Measurements from ENCODE around the gene COA1.

COA1 gene

GRCh38 chr7:43655584-43655983 lies 73.7 kb downstream of the COA1 start:
- Histone ChIP-seq H3K36me3 (replicated peaks; ENCODE audit: low read depth, low read length) (peaks cover 18% of the 10 kb centered on the region), H3K4me1 (ENCODE audit: low read length) (peaks cover 40% of the 10 kb centered on the region), H3K4me2 (ENCODE audit: low read length) (no peak overlapping the region)

GRCh38 chr7:43653891-43654504 lies 75.3 kb downstream of the COA1 start:
- Histone ChIP-seq H3K4me1 (ENCODE audit: low read length) (peaks cover 47% of the 10 kb centered on the region), H4K20me1 (ENCODE audit: insufficient read depth, low read length) (peaks cover 12% of the 10 kb centered on the region), H3K27ac (ENCODE audit: low read length) (no peak overlapping the region), H3K4me2 (ENCODE audit: low read length) (no peak overlapping the region), H3K4me3 (ENCODE audit: low read length) (no peak overlapping the region), H3K9ac (ENCODE audit: low read length) (no peak overlapping the region), H2AFZ (ENCODE audit: low read depth, low read length) (no peak overlapping the region), H3K79me2 (ENCODE audit: low read length) (peaks cover 29% of the 10 kb centered on the region), H3K9me3 (ENCODE audit: insufficient read depth, low read length) (peaks cover 2% of the 10 kb centered on the region), H3K27me3 (ENCODE audit: low read depth, low read length) (no peaks in the 10 kb centered on the region), H3K36me3 (replicated peaks; ENCODE audit: low read depth, low read length) (peaks cover 18% of the 10 kb centered on the region)
- TF ChIP-seq CTCF (IDR thresholded peaks at IDR 0.05; ENCODE audit: low read depth, low read length) = no peak

More at GRCh38 chr7:43655584-43655983, 73.7 kb downstream of the COA1 start:
- Histone ChIP-seq H3K4me3 (ENCODE audit: low read length) (no peak overlapping the region), H3K9ac (ENCODE audit: low read length) (no peak overlapping the region), H3K79me2 (ENCODE audit: low read length) (peaks cover 37% of the 10 kb centered on the region), H3K9me3 (ENCODE audit: insufficient read depth, low read length) (no peaks in the 10 kb centered on the region; the same call in none of the 2 replicates), H3K27ac (ENCODE audit: low read length) (no peak overlapping the region), H3K27me3 (ENCODE audit: low read depth, low read length) (no peaks in the 10 kb centered on the region), H4K20me1 (ENCODE audit: insufficient read depth, low read length) (peaks cover 6% of the 10 kb centered on the region; the same call in 1 of the 2 replicates), H2AFZ (ENCODE audit: low read depth, low read length) (no peak overlapping the region)
- no peak for TF ChIP-seq CTCF (IDR thresholded peaks at IDR 0.05; ENCODE audit: low read depth, low read length)
- TF ChIP-seq EZH2phosphoT487 (IDR thresholded peaks at IDR 0.05; ENCODE audit: low read depth) = no peak

- no peak overlapping the region for H2AFZ ChIP-seq (ENCODE audit: low read depth, low read length)
- H4K20me1 ChIP-seq (ENCODE audit: insufficient read depth, low read length) = peaks cover 16% of the 10 kb centered on the region
- no peak overlapping the region for H3K4me3 ChIP-seq (ENCODE audit: low read length)
- H3K27ac ChIP-seq (ENCODE audit: low read length) = no peak overlapping the region
- no peak overlapping the region for H3K4me2 ChIP-seq (ENCODE audit: low read length)
- TF ChIP-seq EZH2phosphoT487 (IDR thresholded peaks at IDR 0.05; ENCODE audit: low read depth) (no peak), CTCF (IDR thresholded peaks at IDR 0.05; ENCODE audit: low read depth, low read length) (no peak)
- peaks cover 18% of the 10 kb centered on the region for H3K36me3 ChIP-seq (replicated peaks; ENCODE audit: low read depth, low read length)
- H3K9ac ChIP-seq (ENCODE audit: low read length) = no peak overlapping the region
- H3K9me3 ChIP-seq (ENCODE audit: insufficient read depth, low read length) = peaks cover 2% of the 10 kb centered on the region
- no peaks in the 10 kb centered on the region for H3K27me3 ChIP-seq (ENCODE audit: low read depth, low read length)
- peaks cover 47% of the 10 kb centered on the region for H3K4me1 ChIP-seq (ENCODE audit: low read length)
- H3K79me2 ChIP-seq (ENCODE audit: low read length) = peaks cover 27% of the 10 kb centered on the region
Measured at GRCh38 chr7:43653466-43653865, 75.9 kb downstream of the COA1 start.

DNA sequence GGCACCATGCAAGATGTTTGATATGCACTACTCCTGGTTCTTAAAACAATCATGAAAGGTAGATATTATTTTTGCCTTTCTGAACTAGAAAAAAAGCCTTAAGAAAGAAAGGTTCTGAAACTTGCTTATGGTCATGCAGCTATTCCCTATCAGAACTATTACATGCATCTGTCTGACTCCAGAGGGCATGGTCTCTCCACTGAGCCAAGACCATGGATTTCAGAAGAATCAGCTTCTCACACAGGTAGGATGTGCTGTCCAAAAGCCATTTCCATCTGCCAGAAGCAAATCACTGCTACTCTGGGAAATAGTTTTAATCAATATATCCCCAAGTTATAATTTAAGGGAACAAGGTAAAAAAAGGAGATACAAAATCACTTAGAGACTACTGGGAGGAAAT lies 77.0 kb downstream of the COA1 start:
- Histone ChIP-seq H3K4me1 (ENCODE audit: low read length) (peaks cover 54% of the 10 kb centered on the region), H3K27ac (ENCODE audit: low read length) (no peak overlapping the region), H3K27me3 (ENCODE audit: low read depth, low read length) (no peaks in the 10 kb centered on the region), H4K20me1 (ENCODE audit: insufficient read depth, low read length) (peaks cover 19% of the 10 kb centered on the region), H3K79me2 (ENCODE audit: low read length) (peaks cover 27% of the 10 kb centered on the region), H3K4me3 (ENCODE audit: low read length) (no peak overlapping the region), H3K36me3 (replicated peaks; ENCODE audit: low read depth, low read length) (peaks cover 22% of the 10 kb centered on the region), H2AFZ (ENCODE audit: low read depth, low read length) (no peak overlapping the region), H3K4me2 (ENCODE audit: low read length) (no peak overlapping the region), H3K9ac (ENCODE audit: low read length) (no peak overlapping the region), H3K9me3 (ENCODE audit: insufficient read depth, low read length) (peaks cover 5% of the 10 kb centered on the region)
- no peak for TF ChIP-seq CTCF (IDR thresholded peaks at IDR 0.05; ENCODE audit: low read depth, low read length)
- no peak for TF ChIP-seq EZH2phosphoT487 (IDR thresholded peaks at IDR 0.05; ENCODE audit: low read depth)
